GF-D8 (cell line): ENCODE measurements around the gene DNAJC19.

Source experiments
- DNase-seq: peaks from one replicate; lab custom pipeline; 2025; lab: John Stamatoyannopoulos, UW

The DNAJC19 gene

DNA sequence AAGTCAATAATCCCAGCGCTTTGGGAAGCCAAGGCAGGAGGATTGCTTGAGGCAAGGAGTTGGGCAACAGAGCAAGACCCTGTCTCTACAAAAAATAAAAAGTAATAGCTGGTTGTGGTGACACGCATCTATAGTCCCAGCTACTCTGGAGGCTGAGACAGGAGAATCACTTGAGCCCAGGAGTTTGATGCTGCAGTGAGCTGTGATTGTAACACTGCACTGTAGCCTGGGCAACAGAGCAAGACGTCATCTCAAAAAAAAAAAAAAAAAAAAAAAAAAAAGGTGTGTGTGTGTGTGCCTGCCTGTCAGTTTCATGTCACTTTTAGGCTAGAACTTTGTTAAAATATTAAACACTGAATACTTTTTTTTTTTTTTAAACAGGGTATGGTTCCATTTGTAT lies 28.4 kb downstream of the DNAJC19 start:
- DNase-seq = no peak

DNA sequence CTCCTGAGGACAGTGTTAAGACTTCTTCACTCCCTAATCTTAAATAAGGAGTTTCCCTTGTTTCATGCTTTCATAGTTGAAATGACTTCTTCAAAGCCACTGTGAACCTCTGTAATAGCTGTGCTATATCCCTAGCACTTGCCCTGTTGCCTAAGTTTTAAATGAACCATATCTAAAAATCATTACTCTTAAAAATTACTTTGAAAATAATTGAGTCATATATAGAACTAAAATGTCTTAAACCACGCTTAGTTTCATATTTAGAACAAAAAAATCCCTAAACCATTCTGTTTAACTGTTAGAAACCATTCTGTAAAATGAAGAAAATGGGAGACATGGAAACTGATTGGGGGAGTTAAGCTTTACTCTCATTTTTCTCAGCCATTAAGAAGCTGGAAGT lies 29.8 kb downstream of the DNAJC19 start:
- DNase-seq = no peak

DNA sequence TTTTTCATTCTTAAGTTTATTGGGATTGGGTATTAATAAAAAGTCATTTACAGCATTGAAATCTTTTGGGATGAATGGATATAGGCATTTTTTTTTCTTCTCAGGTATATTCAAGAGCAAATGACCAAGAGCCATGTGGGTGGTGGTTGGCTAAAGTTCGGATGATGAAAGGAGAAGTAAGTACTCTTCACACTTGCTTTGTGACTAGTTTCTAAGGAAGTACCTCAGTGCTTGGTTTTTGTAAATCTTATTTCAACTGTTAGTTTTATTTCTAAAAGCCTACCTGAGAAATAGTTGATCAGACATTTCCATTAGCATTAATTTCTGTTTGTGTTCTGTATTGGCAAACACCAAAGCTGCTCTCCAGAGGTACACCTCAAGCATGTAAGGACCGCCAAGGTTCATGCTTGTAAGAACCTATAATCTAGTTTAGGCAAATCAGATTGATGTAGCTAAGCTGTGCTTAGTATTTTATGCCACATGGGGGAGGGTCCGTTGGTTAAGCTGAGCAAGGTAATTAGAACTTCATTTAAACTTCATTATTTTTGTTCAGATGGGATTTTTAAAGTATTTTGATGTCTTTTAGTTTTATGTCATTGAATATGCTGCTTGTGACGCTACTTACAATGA lies 41.7 kb downstream of the DNAJC19 start:
- DNase-seq = no peak

DNA sequence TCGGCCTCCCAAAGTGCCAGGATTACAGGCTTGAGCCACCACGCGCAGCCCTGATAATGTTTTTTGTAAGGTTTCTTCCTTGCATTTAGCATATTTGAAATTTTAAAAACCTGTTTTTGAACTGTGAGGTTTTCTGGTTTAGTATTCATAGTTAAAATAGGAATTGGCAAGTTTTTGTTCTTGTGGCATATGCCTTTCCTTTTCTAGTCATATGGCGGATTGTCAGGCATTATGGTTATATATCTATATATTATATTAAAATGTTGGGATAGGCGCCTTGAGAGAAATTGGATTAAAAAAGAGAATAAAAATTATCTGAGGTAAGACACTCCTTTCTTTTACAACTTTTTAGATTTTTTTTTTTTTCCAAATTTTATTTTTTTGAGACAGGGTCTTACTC lies 48.7 kb downstream of the DNAJC19 start:
- DNase-seq = no peak

DNA sequence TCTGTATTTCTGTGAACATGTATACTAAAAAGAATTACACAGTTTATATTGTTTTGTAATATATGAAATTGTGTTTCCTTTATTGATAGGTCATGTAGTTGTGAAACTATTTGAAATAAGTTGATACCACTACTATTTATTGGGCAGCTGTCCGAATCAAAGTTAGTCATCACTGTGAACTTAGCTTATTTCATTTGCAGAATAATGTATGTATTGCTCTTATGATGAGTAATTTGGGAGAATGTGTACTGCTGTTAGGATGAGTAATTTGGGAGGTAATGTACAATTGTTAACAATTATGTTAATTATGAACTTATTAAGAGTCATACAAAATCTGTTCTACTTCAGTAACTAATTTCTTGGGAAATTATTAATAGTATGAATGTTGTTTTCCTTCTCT lies 54.9 kb downstream of the DNAJC19 start:
- no peak for DNase-seq
